ENCODE results near the gene PCID2. TPM values are rescaled to one million over a fixed set of nuclear protein-coding genes. Genes with fewer than 3 reads are reported as not detected.

PCID2 gene
- total and polyA plus RNA-seq, 2 of the 13 experiments (the other 11 are each of a cell fraction or from before 2014, with no cell fraction given): 65.0 to 111 TPM

DNA sequence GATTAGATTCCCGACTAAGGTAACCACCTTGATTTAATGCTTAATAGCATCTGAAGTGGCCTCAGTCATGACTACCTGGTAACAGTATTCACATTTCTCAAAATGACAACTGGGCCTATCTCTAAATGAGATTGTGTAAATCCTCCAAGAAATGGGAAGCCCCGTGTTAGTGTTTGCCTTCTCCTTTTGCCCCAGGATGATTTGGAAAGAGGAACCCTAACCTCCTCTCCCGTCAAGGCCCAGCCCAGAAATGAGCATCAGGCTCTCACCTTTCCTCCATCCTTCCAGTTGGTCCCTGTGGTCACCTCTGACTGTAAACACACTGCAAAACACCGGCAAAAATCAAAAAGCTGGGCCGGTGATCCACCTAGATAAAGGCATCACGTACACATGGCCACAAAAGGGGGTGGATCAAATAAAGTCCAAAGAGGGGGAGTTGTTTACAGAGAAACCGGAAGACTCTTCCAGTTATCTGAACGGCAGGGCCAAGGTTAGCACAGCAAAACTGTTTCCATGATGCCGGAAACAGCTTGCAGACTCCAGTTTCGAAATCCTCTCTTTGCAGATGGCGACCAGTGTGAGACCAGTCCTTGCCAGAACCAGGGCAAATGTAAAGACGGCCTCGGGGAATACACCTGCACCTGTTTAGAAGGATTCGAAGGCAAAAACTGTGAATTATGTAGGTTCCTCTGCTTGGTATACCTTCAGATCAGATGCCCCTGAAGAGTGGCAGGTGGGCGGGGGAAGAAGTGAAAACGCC is 69.5 kb downstream of the PCID2 start (continued):
- TF ChIP-seq KLF6 (CRISPR knock-in tag; IDR thresholded peaks at IDR 0.05) (no peak), ZNF501 (CRISPR knock-in tag; IDR thresholded peaks at IDR 0.05) (peak; percentile 93), GZF1 (CRISPR knock-in tag; IDR thresholded peaks at IDR 0.05) (no peak), SMAD3 (CRISPR knock-in tag; IDR thresholded peaks at IDR 0.05) (peak; percentile 59; the same call in 1 of the 2 replicates), CEBPG (CRISPR knock-in tag; IDR thresholded peaks at IDR 0.05) (peak; percentile 92), ATRX (CRISPR knock-in tag; IDR thresholded peaks at IDR 0.05; ENCODE audit: borderline replicate concordance) (no peak), HNRNPUL1 (IDR thresholded peaks at IDR 0.05; ENCODE audit: low read depth, low read length) (no peak), ZNF7 (CRISPR knock-in tag; IDR thresholded peaks at IDR 0.05) (peak; percentile 13; the same call in 1 of the 2 replicates), ZNF549 (CRISPR knock-in tag; IDR thresholded peaks at IDR 0.05) (no peak), FOXP1 (IDR thresholded peaks at IDR 0.05) (peak; percentile 65), FOXP1 (CRISPR knock-in tag; IDR thresholded peaks at IDR 0.05) (peak; percentile 99), BHLHE40 (IDR thresholded peaks at IDR 0.05; ENCODE audit: low read length) (no peak), MTA3 (CRISPR knock-in tag; IDR thresholded peaks at IDR 0.05) (no peak), NFYC (CRISPR knock-in tag; IDR thresholded peaks at IDR 0.05) (peak; percentile 40; the same call in 1 of the 2 replicates), NFE2L1 (CRISPR knock-in tag; IDR thresholded peaks at IDR 0.05; ENCODE audit: borderline replicate concordance) (no peak), EZH2 (conservative IDR thresholded peaks at IDR 0.05; ENCODE audit: low read depth, low read length) (no peak), ZNF296 (CRISPR knock-in tag; conservative IDR thresholded peaks at IDR 0.05) (no peak), ZNF557 (CRISPR knock-in tag; IDR thresholded peaks at IDR 0.05) (peak; percentile 94; the same call in 1 of the 2 replicates), ZBTB3 (CRISPR knock-in tag; IDR thresholded peaks at IDR 0.05; ENCODE audit: borderline replicate concordance, low read depth) (peak; percentile 99)
- TF ChIP-seq, protein P1, sequence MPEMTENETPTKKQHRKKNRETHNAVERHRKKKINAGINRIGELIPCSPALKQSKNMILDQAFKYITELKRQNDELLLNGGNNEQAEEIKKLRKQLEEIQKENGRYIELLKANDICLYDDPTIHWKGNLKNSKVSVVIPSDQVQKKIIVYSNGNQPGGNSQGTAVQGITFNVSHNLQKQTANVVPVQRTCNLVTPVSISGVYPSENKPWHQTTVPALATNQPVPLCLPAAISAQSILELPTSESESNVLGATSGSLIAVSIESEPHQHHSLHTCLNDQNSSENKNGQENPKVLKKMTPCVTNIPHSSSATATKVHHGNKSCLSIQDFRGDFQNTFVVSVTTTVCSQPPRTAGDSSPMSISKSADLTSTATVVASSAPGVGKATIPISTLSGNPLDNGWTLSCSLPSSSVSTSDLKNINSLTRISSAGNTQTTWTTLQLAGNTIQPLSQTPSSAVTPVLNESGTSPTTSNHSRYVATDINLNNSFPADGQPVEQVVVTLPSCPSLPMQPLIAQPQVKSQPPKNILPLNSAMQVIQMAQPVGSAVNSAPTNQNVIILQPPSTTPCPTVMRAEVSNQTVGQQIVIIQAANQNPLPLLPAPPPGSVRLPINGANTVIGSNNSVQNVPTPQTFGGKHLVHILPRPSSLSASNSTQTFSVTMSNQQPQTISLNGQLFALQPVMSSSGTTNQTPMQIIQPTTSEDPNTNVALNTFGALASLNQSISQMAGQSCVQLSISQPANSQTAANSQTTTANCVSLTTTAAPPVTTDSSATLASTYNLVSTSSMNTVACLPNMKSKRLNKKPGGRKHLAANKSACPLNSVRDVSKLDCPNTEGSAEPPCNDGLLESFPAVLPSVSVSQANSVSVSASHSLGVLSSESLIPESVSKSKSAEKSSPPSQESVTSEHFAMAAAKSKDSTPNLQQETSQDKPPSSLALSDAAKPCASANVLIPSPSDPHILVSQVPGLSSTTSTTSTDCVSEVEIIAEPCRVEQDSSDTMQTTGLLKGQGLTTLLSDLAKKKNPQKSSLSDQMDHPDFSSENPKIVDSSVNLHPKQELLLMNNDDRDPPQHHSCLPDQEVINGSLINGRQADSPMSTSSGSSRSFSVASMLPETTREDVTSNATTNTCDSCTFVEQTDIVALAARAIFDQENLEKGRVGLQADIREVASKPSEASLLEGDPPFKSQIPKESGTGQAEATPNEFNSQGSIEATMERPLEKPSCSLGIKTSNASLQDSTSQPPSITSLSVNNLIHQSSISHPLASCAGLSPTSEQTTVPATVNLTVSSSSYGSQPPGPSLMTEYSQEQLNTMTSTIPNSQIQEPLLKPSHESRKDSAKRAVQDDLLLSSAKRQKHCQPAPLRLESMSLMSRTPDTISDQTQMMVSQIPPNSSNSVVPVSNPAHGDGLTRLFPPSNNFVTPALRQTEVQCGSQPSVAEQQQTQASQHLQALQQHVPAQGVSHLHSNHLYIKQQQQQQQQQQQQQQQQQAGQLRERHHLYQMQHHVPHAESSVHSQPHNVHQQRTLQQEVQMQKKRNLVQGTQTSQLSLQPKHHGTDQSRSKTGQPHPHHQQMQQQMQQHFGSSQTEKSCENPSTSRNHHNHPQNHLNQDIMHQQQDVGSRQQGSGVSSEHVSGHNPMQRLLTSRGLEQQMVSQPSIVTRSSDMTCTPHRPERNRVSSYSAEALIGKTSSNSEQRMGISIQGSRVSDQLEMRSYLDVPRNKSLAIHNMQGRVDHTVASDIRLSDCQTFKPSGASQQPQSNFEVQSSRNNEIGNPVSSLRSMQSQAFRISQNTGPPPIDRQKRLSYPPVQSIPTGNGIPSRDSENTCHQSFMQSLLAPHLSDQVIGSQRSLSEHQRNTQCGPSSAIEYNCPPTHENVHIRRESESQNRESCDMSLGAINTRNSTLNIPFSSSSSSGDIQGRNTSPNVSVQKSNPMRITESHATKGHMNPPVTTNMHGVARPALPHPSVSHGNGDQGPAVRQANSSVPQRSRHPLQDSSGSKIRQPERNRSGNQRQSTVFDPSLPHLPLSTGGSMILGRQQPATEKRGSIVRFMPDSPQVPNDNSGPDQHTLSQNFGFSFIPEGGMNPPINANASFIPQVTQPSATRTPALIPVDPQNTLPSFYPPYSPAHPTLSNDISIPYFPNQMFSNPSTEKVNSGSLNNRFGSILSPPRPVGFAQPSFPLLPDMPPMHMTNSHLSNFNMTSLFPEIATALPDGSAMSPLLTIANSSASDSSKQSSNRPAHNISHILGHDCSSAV (CRISPR knock-in tag; IDR thresholded peaks at IDR 0.05; ENCODE audit: borderline replicate concordance): no peak
- TF ChIP-seq, protein P2, sequence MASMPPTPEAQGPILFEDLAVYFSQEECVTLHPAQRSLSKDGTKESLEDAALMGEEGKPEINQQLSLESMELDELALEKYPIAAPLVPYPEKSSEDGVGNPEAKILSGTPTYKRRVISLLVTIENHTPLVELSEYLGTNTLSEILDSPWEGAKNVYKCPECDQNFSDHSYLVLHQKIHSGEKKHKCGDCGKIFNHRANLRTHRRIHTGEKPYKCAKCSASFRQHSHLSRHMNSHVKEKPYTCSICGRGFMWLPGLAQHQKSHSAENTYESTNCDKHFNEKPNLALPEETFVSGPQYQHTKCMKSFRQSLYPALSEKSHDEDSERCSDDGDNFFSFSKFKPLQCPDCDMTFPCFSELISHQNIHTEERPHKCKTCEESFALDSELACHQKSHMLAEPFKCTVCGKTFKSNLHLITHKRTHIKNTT (CRISPR knock-in tag; IDR thresholded peaks at IDR 0.05): no peak
- TF ChIP-seq, protein P3, sequence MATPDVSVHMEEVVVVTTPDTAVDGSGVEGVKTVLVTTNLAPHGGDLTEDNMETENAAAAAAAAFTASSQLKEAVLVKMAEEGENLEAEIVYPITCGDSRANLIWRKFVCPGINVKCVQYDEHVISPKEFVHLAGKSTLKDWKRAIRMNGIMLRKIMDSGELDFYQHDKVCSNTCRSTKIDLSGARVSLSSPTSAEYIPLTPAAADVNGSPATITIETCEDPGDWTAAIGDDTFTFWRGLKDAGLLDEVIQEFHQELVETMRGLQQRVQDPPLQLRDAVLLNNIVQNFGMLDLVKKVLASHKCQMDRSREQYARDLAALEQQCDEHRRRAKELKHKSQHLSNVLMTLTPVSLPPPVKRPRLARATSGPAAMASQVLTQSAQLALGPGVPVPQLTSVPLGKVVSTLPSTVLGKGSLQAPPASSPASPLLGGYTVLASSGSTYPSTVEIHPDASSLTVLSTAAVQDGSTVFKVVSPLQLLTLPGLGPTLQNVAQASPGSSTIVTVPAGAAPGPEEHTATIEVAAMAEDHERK (CRISPR knock-in tag; IDR thresholded peaks at IDR 0.05; ENCODE audit: low read depth): peak; percentile 37; the same call in 1 of the 2 replicates

Data from HepG2 (cell line).